ENCODE data around the gene HEXA. TPM values are rescaled to one million over a fixed set of nuclear protein-coding genes. Genes with fewer than 3 reads are reported as not detected.

Gene HEXA
- total and polyA plus RNA-seq, 9 of the 15 experiments (the other 6 are each of a cell fraction or from before 2014, with no cell fraction given), result 22.2 to 136 (median 68.9) TPM

DNA sequence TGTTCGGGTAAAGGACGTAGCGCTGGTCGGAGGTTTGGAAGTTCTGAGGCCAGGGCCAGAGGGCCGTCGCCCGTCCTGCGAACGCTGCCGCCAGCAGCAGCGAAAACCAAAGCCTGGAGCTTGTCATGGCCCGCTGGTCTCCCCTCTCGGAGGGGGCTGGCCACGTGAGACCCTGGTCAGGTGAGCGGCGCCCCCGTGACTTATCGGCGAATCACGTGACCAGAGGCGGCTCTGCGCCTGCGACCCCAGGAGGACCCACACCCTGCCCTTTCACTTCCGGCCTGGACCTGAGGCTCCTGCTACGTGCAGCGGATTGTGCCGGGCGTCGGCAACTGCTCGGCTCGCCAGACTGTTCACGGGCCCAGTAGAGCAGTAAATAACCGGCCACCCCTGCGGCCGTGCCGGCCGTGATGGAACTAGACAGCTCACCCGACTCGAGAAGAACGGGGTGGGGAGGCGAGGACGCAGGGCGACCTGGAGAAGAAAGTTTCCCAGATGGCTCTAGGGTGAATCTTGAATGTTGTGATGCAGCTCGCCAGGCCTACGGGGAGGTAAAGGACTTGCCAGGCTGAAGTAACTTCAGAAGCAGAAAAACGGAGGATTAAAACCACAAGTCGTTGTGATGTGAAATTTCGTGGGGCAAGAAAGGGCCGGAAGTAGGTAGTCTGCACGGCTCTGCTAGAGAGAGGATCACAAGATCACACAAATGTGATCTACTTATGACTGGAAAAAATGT lies at the start of gene HEXA (continued):
- TF ChIP-seq ETV6 (IDR thresholded peaks at IDR 0.05; ENCODE audit: borderline replicate concordance in 1 of 2, low read depth in 2 of 2, low read length in 1 of 2), result peak in 1 of 2 experiments; percentile 81; a peak in 1 of 4 replicates
- TF ChIP-seq ETV6 (CRISPR knock-in tag; IDR thresholded peaks at IDR 0.05; ENCODE audit: borderline replicate concordance), result no peak
- TF ChIP-seq NCOR1 (IDR thresholded peaks at IDR 0.05), result no peak; the same call in 1 of the 2 replicates
- TF ChIP-seq CCNT2 (IDR thresholded peaks at IDR 0.05; ENCODE audit: borderline replicate concordance, extremely low read depth, insufficient read length, low read depth, low read length), result peak; percentile 76
- peak; percentile 76; the same call in 1 of the 2 replicates for TF ChIP-seq ZNF57 (CRISPR knock-in tag; IDR thresholded peaks at IDR 0.05)
- TF ChIP-seq, protein P1, sequence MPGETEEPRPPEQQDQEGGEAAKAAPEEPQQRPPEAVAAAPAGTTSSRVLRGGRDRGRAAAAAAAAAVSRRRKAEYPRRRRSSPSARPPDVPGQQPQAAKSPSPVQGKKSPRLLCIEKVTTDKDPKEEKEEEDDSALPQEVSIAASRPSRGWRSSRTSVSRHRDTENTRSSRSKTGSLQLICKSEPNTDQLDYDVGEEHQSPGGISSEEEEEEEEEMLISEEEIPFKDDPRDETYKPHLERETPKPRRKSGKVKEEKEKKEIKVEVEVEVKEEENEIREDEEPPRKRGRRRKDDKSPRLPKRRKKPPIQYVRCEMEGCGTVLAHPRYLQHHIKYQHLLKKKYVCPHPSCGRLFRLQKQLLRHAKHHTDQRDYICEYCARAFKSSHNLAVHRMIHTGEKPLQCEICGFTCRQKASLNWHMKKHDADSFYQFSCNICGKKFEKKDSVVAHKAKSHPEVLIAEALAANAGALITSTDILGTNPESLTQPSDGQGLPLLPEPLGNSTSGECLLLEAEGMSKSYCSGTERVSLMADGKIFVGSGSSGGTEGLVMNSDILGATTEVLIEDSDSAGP (CRISPR knock-in tag; IDR thresholded peaks at IDR 0.05), result no peak
- no peak for TF ChIP-seq HIVEP1 (CRISPR knock-in tag; IDR thresholded peaks at IDR 0.05)
- TF ChIP-seq KLF10 (CRISPR knock-in tag; IDR thresholded peaks at IDR 0.05), result no peak
- TF ChIP-seq BRF1 (IDR thresholded peaks at IDR 0.05; ENCODE audit: borderline replicate concordance, extremely low read depth, insufficient read length), result no peak
- peak; percentile 82 for TF ChIP-seq HCFC1 (IDR thresholded peaks at IDR 0.05; ENCODE audit: low read depth, low read length)
- TF ChIP-seq SREBF2 (CRISPR knock-in tag; IDR thresholded peaks at IDR 0.05), result peak; percentile 89
- TF ChIP-seq NRF1 (conservative IDR thresholded peaks at IDR 0.05 in 1 of 2, IDR thresholded peaks at IDR 0.05 in 1 of 2), result peak; percentile 84 to 88
- TF ChIP-seq, protein P2, sequence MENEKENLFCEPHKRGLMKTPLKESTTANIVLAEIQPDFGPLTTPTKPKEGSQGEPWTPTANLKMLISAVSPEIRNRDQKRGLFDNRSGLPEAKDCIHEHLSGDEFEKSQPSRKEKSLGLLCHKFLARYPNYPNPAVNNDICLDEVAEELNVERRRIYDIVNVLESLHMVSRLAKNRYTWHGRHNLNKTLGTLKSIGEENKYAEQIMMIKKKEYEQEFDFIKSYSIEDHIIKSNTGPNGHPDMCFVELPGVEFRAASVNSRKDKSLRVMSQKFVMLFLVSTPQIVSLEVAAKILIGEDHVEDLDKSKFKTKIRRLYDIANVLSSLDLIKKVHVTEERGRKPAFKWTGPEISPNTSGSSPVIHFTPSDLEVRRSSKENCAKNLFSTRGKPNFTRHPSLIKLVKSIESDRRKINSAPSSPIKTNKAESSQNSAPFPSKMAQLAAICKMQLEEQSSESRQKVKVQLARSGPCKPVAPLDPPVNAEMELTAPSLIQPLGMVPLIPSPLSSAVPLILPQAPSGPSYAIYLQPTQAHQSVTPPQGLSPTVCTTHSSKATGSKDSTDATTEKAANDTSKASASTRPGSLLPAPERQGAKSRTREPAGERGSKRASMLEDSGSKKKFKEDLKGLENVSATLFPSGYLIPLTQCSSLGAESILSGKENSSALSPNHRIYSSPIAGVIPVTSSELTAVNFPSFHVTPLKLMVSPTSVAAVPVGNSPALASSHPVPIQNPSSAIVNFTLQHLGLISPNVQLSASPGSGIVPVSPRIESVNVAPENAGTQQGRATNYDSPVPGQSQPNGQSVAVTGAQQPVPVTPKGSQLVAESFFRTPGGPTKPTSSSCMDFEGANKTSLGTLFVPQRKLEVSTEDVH (IDR thresholded peaks at IDR 0.05; ENCODE audit: low read depth, partially characterized antibody), result no peak
- no peak for TF ChIP-seq HEY1 (CRISPR knock-in tag; IDR thresholded peaks at IDR 0.05; ENCODE audit: borderline replicate concordance)
- peak; percentile 91 for TF ChIP-seq L3MBTL2 (IDR thresholded peaks at IDR 0.05)
- 0 out of 2 replicates have a peak, but pooled peaks have one; percentile 89 for TF ChIP-seq ELF4 (CRISPR knock-in tag; IDR thresholded peaks at IDR 0.05)
- peak; percentile 76 for TF ChIP-seq ETV1 (tag; conservative IDR thresholded peaks at IDR 0.05; ENCODE audit: low read depth)
- peak; percentile 83 for TF ChIP-seq MYC (IDR thresholded peaks at IDR 0.05; ENCODE audit: low read depth, low read length)
- TF ChIP-seq MYC (CRISPR knock-in tag; IDR thresholded peaks at IDR 0.05; ENCODE audit: borderline replicate concordance, low read depth), result peak; percentile 81; the same call in 1 of the 2 replicates
- TF ChIP-seq, protein P3, sequence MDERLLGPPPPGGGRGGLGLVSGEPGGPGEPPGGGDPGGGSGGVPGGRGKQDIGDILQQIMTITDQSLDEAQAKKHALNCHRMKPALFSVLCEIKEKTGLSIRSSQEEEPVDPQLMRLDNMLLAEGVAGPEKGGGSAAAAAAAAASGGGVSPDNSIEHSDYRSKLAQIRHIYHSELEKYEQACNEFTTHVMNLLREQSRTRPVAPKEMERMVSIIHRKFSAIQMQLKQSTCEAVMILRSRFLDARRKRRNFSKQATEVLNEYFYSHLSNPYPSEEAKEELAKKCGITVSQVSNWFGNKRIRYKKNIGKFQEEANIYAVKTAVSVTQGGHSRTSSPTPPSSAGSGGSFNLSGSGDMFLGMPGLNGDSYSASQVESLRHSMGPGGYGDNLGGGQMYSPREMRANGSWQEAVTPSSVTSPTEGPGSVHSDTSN (CRISPR knock-in tag; IDR thresholded peaks at IDR 0.05; ENCODE audit: low read depth), result no peak
- TF ChIP-seq, protein P3 (tag; conservative IDR thresholded peaks at IDR 0.05; ENCODE audit: low read depth), result 0 out of 2 replicates have a peak, but pooled peaks have one; percentile 17
